H9 (cell line): ENCODE data around the gene CLECL1. TPM values are rescaled to one million over a fixed set of nuclear protein-coding genes. Genes with fewer than 3 reads are reported as not detected.

Source experiments
- DNase-seq: peaks from one replicate; pipeline ENCODE4 v3.0.0-alpha.2; 2017
- H2AFZ ChIP-seq: one replicate; pipeline ENCODE4 v1.6.1; 2013; ENCODE audit warnings: mild to moderate bottlenecking, low read length, control low read depth, moderate library complexity
- H2AK5ac ChIP-seq: 2 replicates; pipeline ENCODE4 v1.6.1; 2013; ENCODE audit warnings: low read length, control low read depth, mixed read lengths; ENCODE audit not compliant: insufficient read length
- H2BK120ac ChIP-seq: one replicate; pipeline ENCODE4 v1.6.1; 2013; ENCODE audit warnings: low read depth, mild to moderate bottlenecking, low read length, control low read depth, inconsistent platforms; ENCODE audit not compliant: poor library complexity, severe bottlenecking
- H2BK12ac ChIP-seq: 2 replicates; pipeline ENCODE4 v1.6.1; 2013; ENCODE audit warnings: low read length, control low read depth, mixed read lengths, low read depth; ENCODE audit not compliant: insufficient read length
- H2BK15ac ChIP-seq: 2 replicates; pipeline ENCODE4 v1.6.1; 2013; ENCODE audit warnings: low read depth, low read length, control low read depth
- H2BK20ac ChIP-seq: one replicate; pipeline ENCODE4 v1.6.1; 2013; ENCODE audit warnings: low read depth, mild to moderate bottlenecking, low read length, control low read depth, inconsistent platforms; ENCODE audit not compliant: poor library complexity, severe bottlenecking
- H2BK5ac ChIP-seq: 2 replicates; pipeline ENCODE4 v1.6.1; 2013; ENCODE audit warnings: low read length, control low read depth, mixed read lengths; ENCODE audit not compliant: insufficient read length
- H3K14ac ChIP-seq: 2 replicates; pipeline ENCODE4 v1.6.1; 2013; ENCODE audit warnings: low read length, control low read depth; ENCODE audit not compliant: insufficient read depth
- H3K18ac ChIP-seq: 2 replicates; pipeline ENCODE4 v1.6.1; 2013; ENCODE audit warnings: low read depth, mild to moderate bottlenecking, mixed read lengths, low read length, control low read depth; ENCODE audit not compliant: insufficient read length
- H3K23ac ChIP-seq: 2 replicates; pipeline ENCODE4 v1.6.1; 2013; ENCODE audit warnings: low read length, control low read depth, mixed read lengths, low read depth; ENCODE audit not compliant: insufficient read length
- H3K23me2 ChIP-seq: 2 replicates; pipeline ENCODE4 v1.6.1; 2013; ENCODE audit warnings: low read depth, mild to moderate bottlenecking, mixed read lengths, low read length, control low read depth; ENCODE audit not compliant: insufficient read length, poor library complexity, severe bottlenecking
- H3K27ac ChIP-seq: 2 replicates; pipeline ENCODE4 v1.5.1; 2013; ENCODE audit warnings: low read length, control low read depth, mixed read lengths, low read depth; ENCODE audit not compliant: insufficient read length
- H3K27me3 ChIP-seq: 2 replicates; pipeline ENCODE4 v1.6.1; 2013; ENCODE audit warnings: low read length, control low read depth, inconsistent platforms; ENCODE audit not compliant: insufficient read depth
- H3K4ac ChIP-seq: 2 replicates; pipeline ENCODE4 v1.6.1; 2013; ENCODE audit warnings: low read depth, mild to moderate bottlenecking, control low read depth, inconsistent platforms, low read length, moderate library complexity
- H3K4me1 ChIP-seq: 2 replicates; pipeline ENCODE4 v1.6.1; 2013; ENCODE audit warnings: low read length, control low read depth, inconsistent platforms; ENCODE audit not compliant: insufficient read depth
- H3K4me2 ChIP-seq: 2 replicates; pipeline ENCODE4 v1.6.1; 2013; ENCODE audit warnings: low read length, control low read depth, mixed read lengths; ENCODE audit not compliant: insufficient read length, insufficient read depth
- H3K56ac ChIP-seq: 2 replicates; pipeline ENCODE4 v1.6.1; 2013; ENCODE audit warnings: low read depth, mild to moderate bottlenecking, mixed read lengths, low read length, control low read depth; ENCODE audit not compliant: insufficient read length
- H3K79me1 ChIP-seq: 2 replicates; pipeline ENCODE4 v1.6.1; 2013; ENCODE audit warnings: low read depth, mild to moderate bottlenecking, moderate library complexity, low read length, control low read depth, inconsistent platforms; ENCODE audit not compliant: insufficient read depth, poor library complexity, severe bottlenecking
- H3K79me2 ChIP-seq: 2 replicates; pipeline ENCODE4 v1.6.1; 2013; ENCODE audit warnings: low read length, control low read depth, inconsistent platforms; ENCODE audit not compliant: insufficient read depth
- H3K9ac ChIP-seq: 2 replicates; pipeline ENCODE4 v1.6.1; 2013; ENCODE audit warnings: low read length, control low read depth, mixed read lengths; ENCODE audit not compliant: insufficient read length; ENCODE audit errors: extremely low read depth
- H3K9me3 ChIP-seq: one replicate; pipeline ENCODE4 v1.6.1; 2013; ENCODE audit warnings: low read depth, low read length, inconsistent platforms; ENCODE audit not compliant: control insufficient read depth
- H3T11ph ChIP-seq: one replicate; pipeline ENCODE4 v1.6.1; 2013; ENCODE audit warnings: mild to moderate bottlenecking, low read length, control low read depth, inconsistent platforms
- H4K20me1 ChIP-seq: one replicate; pipeline ENCODE4 v1.6.1; 2013; ENCODE audit not compliant: control insufficient read depth, insufficient read length, insufficient read depth
- H4K5ac ChIP-seq: 2 replicates; pipeline ENCODE4 v1.6.1; 2013; ENCODE audit warnings: low read depth, mild to moderate bottlenecking, mixed read lengths, low read length, control low read depth; ENCODE audit not compliant: insufficient read length
- H4K8ac ChIP-seq: replicated peaks from 2 replicates; pipeline ENCODE4 v1.6.1; 2013; ENCODE audit warnings: low read length, control low read depth, mixed read lengths, low read depth; ENCODE audit not compliant: insufficient read length
- H4K91ac ChIP-seq: 2 replicates; pipeline ENCODE4 v1.6.1; 2013; ENCODE audit warnings: low read depth, mild to moderate bottlenecking, moderate library complexity, mixed read lengths, low read length, control low read depth; ENCODE audit not compliant: insufficient read length
- H3K27ac Mint-ChIP-seq, 3 experiments: 2 replicates in 2 of 3; 3 replicates in 1 of 3; pipeline ENCODE4 v1.8.0; 2020 to 2021; ENCODE audit warnings: mixed read lengths in 3 of 3, mild to moderate bottlenecking in 1 of 3, moderate library complexity in 1 of 3
- H3K27me3 Mint-ChIP-seq: 2 replicates; pipeline ENCODE4 v1.8.0; 2021; ENCODE audit warnings: low read depth, mild to moderate bottlenecking, moderate library complexity, mixed read lengths
- H3K36me3 Mint-ChIP-seq, 3 experiments: 2 replicates in 2 of 3; 3 replicates in 1 of 3; pipeline ENCODE4 v1.8.0; 2020 to 2021; ENCODE audit warnings: low read depth in 3 of 3, mixed read lengths in 3 of 3; ENCODE audit not compliant: insufficient read depth in 1 of 3
- H3K4me1 Mint-ChIP-seq, 2 experiments: 2 replicates each; pipeline ENCODE4 v1.8.0; 2020; ENCODE audit warnings: mixed read lengths in 2 of 2
- H3K4me3 Mint-ChIP-seq, 2 experiments: 2 replicates in 1 of 2; 3 replicates in 1 of 2; pipeline ENCODE4 v1.8.0; 2020 to 2021; ENCODE audit warnings: mild to moderate bottlenecking in 2 of 2, mixed read lengths in 2 of 2, moderate library complexity in 1 of 2
- H3K9me3 Mint-ChIP-seq, 2 experiments: 2 replicates in 1 of 2; 3 replicates in 1 of 2; pipeline ENCODE4 v1.8.0; 2020; ENCODE audit warnings: mild to moderate bottlenecking in 2 of 2, mixed read lengths in 2 of 2, moderate library complexity in 1 of 2
- WGBS: extraction: QIAGEN DNeasy Blood & Tissue Kit; methylation state at CpG from one replicate; pipeline ENCODE4 v1.1.7; 2013; ENCODE audit warnings: missing lambda C conversion rate, low lambda C conversion rate, mixed read lengths; ENCODE audit not compliant: insufficient read length; ENCODE audit errors: extremely low coverage; 5-methylcytosine and 5-hydroxymethylcytosine counted together
- total RNA-seq: library from RNA; stranded (reverse); gene quantifications from 2 replicates; pipeline ENCODE4 v1.2.1, GENCODE V29; 2021
- TF ChIP-seq, protein P1 (sequence below): fragments of 200-600 bp; sonication (generic); conservative IDR thresholded peaks from 3 replicates; pipeline ENCODE4 v1.8.0; 2021; ENCODE audit warnings: antibody characterized with exemption, mild to moderate bottlenecking

CLECL1 gene
- total RNA-seq, 1 experiment from 2014 or later, result not detected

- H2BK12ac ChIP-seq, result no peak overlapping the region
- H2BK120ac ChIP-seq, result no peak overlapping the region
- no peaks in the 10 kb centered on the region for H3K9me3 ChIP-seq
- no peak overlapping the region for H3K4me3 Mint-ChIP-seq
- no peaks in the 10 kb centered on the region for H3K79me1 ChIP-seq
- no peak overlapping the region for H3K27ac Mint-ChIP-seq
- no peaks in the 10 kb centered on the region for H3K27me3 Mint-ChIP-seq
- no peaks in the 10 kb centered on the region for H3K79me2 ChIP-seq
- no peak overlapping the region for H3K4me2 ChIP-seq
- no peak for DNase-seq
- no peaks in the 10 kb centered on the region for H3K4me1 Mint-ChIP-seq
- no peaks in the 10 kb centered on the region; a peak in 1 of 5 replicates for H3K9me3 Mint-ChIP-seq
- H3K4me1 ChIP-seq, result no peaks in the 10 kb centered on the region
- H4K91ac ChIP-seq, result no peak overlapping the region
- no peak overlapping the region for H3K56ac ChIP-seq
- no peak overlapping the region for H2BK5ac ChIP-seq
- H3K23me2 ChIP-seq, result no peaks in the 10 kb centered on the region
- no peaks in the 10 kb centered on the region for H3K27me3 ChIP-seq
- no peaks in the 10 kb centered on the region for H4K20me1 ChIP-seq
- no peak overlapping the region for H4K5ac ChIP-seq
- no peaks in the 10 kb centered on the region; a peak in 1 of 7 replicates for H3K36me3 Mint-ChIP-seq
- WGBS, result no CpG with 5 or more reads among the region's 3 CpGs
- no peak overlapping the region for H3T11ph ChIP-seq
- no peak overlapping the region for H2BK20ac ChIP-seq
- H3K4ac ChIP-seq, result no peak overlapping the region
- no peak overlapping the region for H3K9ac ChIP-seq
- no peak overlapping the region for H3K27ac ChIP-seq
- H4K8ac ChIP-seq, result no peak overlapping the region
- no peak overlapping the region for H2BK15ac ChIP-seq
- H3K14ac ChIP-seq, result no peak overlapping the region
- H2AK5ac ChIP-seq, result no peak overlapping the region
- H2AFZ ChIP-seq, result no peak overlapping the region
- TF ChIP-seq, protein P1, sequence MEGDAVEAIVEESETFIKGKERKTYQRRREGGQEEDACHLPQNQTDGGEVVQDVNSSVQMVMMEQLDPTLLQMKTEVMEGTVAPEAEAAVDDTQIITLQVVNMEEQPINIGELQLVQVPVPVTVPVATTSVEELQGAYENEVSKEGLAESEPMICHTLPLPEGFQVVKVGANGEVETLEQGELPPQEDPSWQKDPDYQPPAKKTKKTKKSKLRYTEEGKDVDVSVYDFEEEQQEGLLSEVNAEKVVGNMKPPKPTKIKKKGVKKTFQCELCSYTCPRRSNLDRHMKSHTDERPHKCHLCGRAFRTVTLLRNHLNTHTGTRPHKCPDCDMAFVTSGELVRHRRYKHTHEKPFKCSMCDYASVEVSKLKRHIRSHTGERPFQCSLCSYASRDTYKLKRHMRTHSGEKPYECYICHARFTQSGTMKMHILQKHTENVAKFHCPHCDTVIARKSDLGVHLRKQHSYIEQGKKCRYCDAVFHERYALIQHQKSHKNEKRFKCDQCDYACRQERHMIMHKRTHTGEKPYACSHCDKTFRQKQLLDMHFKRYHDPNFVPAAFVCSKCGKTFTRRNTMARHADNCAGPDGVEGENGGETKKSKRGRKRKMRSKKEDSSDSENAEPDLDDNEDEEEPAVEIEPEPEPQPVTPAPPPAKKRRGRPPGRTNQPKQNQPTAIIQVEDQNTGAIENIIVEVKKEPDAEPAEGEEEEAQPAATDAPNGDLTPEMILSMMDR, result no peak
- H3K18ac ChIP-seq, result no peak overlapping the region
- H3K23ac ChIP-seq, result no peak overlapping the region
These were observed 2.7 kb upstream of the CLECL1 start for GRCh38 chr12:9735601-9736000.
